HCT116 (cell line): Measurements from ENCODE around the gene LAMA4. TPM values are rescaled to one million over a fixed set of nuclear protein-coding genes. Genes with fewer than 3 reads are reported as not detected.

Experiments
- ATAC-seq: fragments of 200-7000 bp; cut with Tn5 transposase; 2 replicates; pipeline ENCODE4 v1.9.1; 2020; ENCODE audit warnings: mild to moderate bottlenecking, moderate library complexity
- BruUV-seq: library from RNA; stranded (reverse); fragments of 400-500 nt; replicated peaks from 2 replicates; lab custom pipeline; 2021; lab: Mats Ljungman, UMichigan
- CTCF ChIA-PET: fragments of 300-600 bp; sonication (Branson Sonifier 250); formaldehyde crosslinking; loops from one replicate; lab custom pipeline; 2021; ENCODE audit warnings: antibody characterized with exemption; lab: Charles Lee
- POLR2A ChIA-PET: fragments of 300-600, 350-600 bp; sonication (Branson Sonifier 250); formaldehyde crosslinking; loops from one replicate; lab custom pipeline; 2021; ENCODE audit warnings: antibody characterized with exemption; lab: Charles Lee
- RAD21 ChIA-PET, 2 experiments: fragments of 300-600 bp; sonication (Branson Sonifier 250); formaldehyde crosslinking; loops; one replicate each; lab custom pipeline; 2023; ENCODE audit warnings: low total read pairs in 2 of 2; ENCODE audit not compliant: uncharacterized antibody in 2 of 2, unreplicated experiment in 2 of 2, low non-redundant PET in 1 of 2; lab: Charles Lee
- DNase-seq: peaks from one replicate; pipeline ENCODE4 v3.0.0-alpha.2; 2010; ENCODE audit warnings: low read depth, low spot score
- H2AFZ ChIP-seq: fragments of 200-600 bp; shearing (Covaris generic), sonication (generic); 2 replicates; pipeline ENCODE4 v1.6.1; 2017; ENCODE audit warnings: low read depth, mixed run types, mixed read lengths, antibody characterized with exemption, low read length; ENCODE audit not compliant: poor library complexity, severe bottlenecking
- H3K27ac ChIP-seq: 2 replicates; pipeline ENCODE4 v1.5.1; 2012; ENCODE audit warnings: low read depth, low read length
- H3K27me3 ChIP-seq: fragments of 200-600 bp; sonication (generic); 2 replicates; pipeline ENCODE4 v1.6.1; 2016; ENCODE audit warnings: mixed run types, low read length, mixed read lengths; ENCODE audit not compliant: insufficient read depth
- H3K36me3 ChIP-seq, 2 experiments: fragments of 200-500 bp in 1 of 2; fragments of 200-600 bp in 1 of 2; sonication (Bioruptor generic) in 1 of 2; sonication (generic) in 1 of 2; 2 replicates each; pipeline versions ENCODE4 v1.5.1 to v1.6.1; 2014 to 2016; ENCODE audit warnings: low read length in 2 of 2, inconsistent platforms in 1 of 2, mixed read lengths in 1 of 2, mixed run types in 1 of 2; ENCODE audit not compliant: insufficient read depth in 2 of 2, control insufficient read depth in 1 of 2
- H3K4me1 ChIP-seq, 2 experiments: fragments of 200-600 bp in 1 of 2; sonication (generic) in 1 of 2; 2 replicates each; pipeline versions ENCODE4 v1.5.1 to v1.6.1; 2012 to 2017; ENCODE audit warnings: low read length in 2 of 2, inconsistent platforms in 1 of 2, mild to moderate bottlenecking in 1 of 2, mixed read lengths in 1 of 2, mixed run types in 1 of 2, moderate library complexity in 1 of 2; ENCODE audit not compliant: insufficient read depth in 2 of 2, control insufficient read depth in 1 of 2
- H3K4me2 ChIP-seq: fragments of 200-600 bp; sonication (generic); 2 replicates; pipeline ENCODE4 v1.6.1; 2017; ENCODE audit warnings: mixed run types, low read length, mixed read lengths
- H3K4me3 ChIP-seq, 2 experiments: fragments of 200-600 bp in 1 of 2; sonication (generic) in 1 of 2; replicated peaks in 1 of 2; 2 replicates each; pipeline ENCODE4 v1.5.1; 2011 to 2016; ENCODE audit warnings: low read length in 2 of 2, control low read depth in 1 of 2, low read depth in 1 of 2, mild to moderate bottlenecking in 1 of 2, mixed read lengths in 1 of 2, mixed run types in 1 of 2
- H3K79me2 ChIP-seq: fragments of 200-600 bp; sonication (generic); 2 replicates; pipeline ENCODE4 v1.6.1; 2017; ENCODE audit warnings: mild to moderate bottlenecking, mixed run types, low read length, moderate library complexity, mixed read lengths; ENCODE audit not compliant: insufficient read depth
- H3K9ac ChIP-seq: fragments of 200-600 bp; sonication (generic); 2 replicates; pipeline ENCODE4 v1.6.1; 2016; ENCODE audit warnings: low read length, mixed read lengths
- H3K9me2 ChIP-seq: fragments of 200-600 bp; sonication (generic), shearing (Covaris generic); 2 replicates; pipeline ENCODE4 v1.6.1; 2017; ENCODE audit warnings: mixed run types, mild to moderate bottlenecking, moderate library complexity; ENCODE audit not compliant: insufficient read depth
- H3K9me3 ChIP-seq, 2 experiments: fragments of 200-500 bp in 1 of 2; fragments of 200-600 bp in 1 of 2; sonication (Bioruptor generic) in 1 of 2; sonication (generic) in 1 of 2; 2 replicates each; pipeline ENCODE4 v1.6.1; 2014 to 2017; ENCODE audit warnings: low read length in 2 of 2, mixed read lengths in 2 of 2, inconsistent platforms in 1 of 2, low read depth in 1 of 2, mild to moderate bottlenecking in 1 of 2, mixed run types in 1 of 2, moderate library complexity in 1 of 2; ENCODE audit not compliant: control insufficient read depth in 1 of 2, insufficient read depth in 1 of 2
- H4K20me1 ChIP-seq: fragments of 200-600 bp; sonication (generic), shearing (Covaris generic); 2 replicates; pipeline ENCODE4 v1.6.1; 2017; ENCODE audit warnings: mixed run types, mild to moderate bottlenecking, moderate library complexity; ENCODE audit not compliant: insufficient read depth
- FOSL1 ChIP-seq: IDR thresholded peaks from 2 replicates; pipeline ENCODE4 v1.6.1; 2012; ENCODE audit warnings: low read depth
- JUND ChIP-seq: IDR thresholded peaks from 2 replicates; pipeline ENCODE4 v1.6.1; 2012
- MAX ChIP-seq: IDR thresholded peaks from 2 replicates; pipeline ENCODE4 v1.6.1; 2012
- intact Hi-C: fragments of 100-400 bp; cut with micrococcal nuclease; formaldehyde crosslinking; loops from 2 replicates; pipeline ENCODE4 v1.10.0; 2022
- total RNA-seq: library from RNA; stranded (reverse); gene quantifications from one replicate; pipeline ENCODE4 v1.2.1, GENCODE V29; 2021; ENCODE audit not compliant: unreplicated experiment

LAMA4 gene
- total RNA-seq, 1 experiment from 2014 or later, result 2.2 TPM

- ChIA-PET POLR2A (no interaction called here), CTCF (interaction anchor here (0.8 kb wide), 1 partner anchor 9 kb away, joined by 6 read pairs; no protein-coding TSS in a partner anchor), RAD21 (no interaction called here)
- no peak overlapping the region for H2AFZ ChIP-seq
- intact Hi-C loops, result no loop called here
- H3K4me1 ChIP-seq, result no peaks in the 10 kb centered on the region
- no peak for ATAC-seq
- H3K4me3 ChIP-seq, result no peak overlapping the region
- no TSS peak for BruUV-seq
- no peaks in the 10 kb centered on the region for H4K20me1 ChIP-seq
- DNase-seq, result no peak
- no peaks in the 10 kb centered on the region for H3K36me3 ChIP-seq
- no peaks in the 10 kb centered on the region for H3K79me2 ChIP-seq
- TF ChIP-seq MAX (no peak), FOSL1 (peak; percentile 38; the same call in 1 of the 2 replicates)
- H3K9me2 ChIP-seq, result no peaks in the 10 kb centered on the region
- no peaks in the 10 kb centered on the region for H3K27me3 ChIP-seq
- H3K9ac ChIP-seq, result no peak overlapping the region
- H3K27ac ChIP-seq, result no peak overlapping the region
- H3K4me2 ChIP-seq, result no peak overlapping the region
- no peaks in the 10 kb centered on the region for H3K9me3 ChIP-seq
Observed at GRCh38 chr6:112153926-112154607, 100.3 kb downstream of the LAMA4 start.

- no peaks in the 10 kb centered on the region for H3K27me3 ChIP-seq
- H3K9me2 ChIP-seq, result no peaks in the 10 kb centered on the region
- peak overlapping the region; percentile 85 for H2AFZ ChIP-seq
- H3K27ac ChIP-seq, result no peak overlapping the region
- DNase-seq (no peak), ATAC-seq (0 out of 2 replicates have a peak, but pooled peaks have one; percentile 50)
- TF ChIP-seq JUND, result no peak
- H3K4me2 ChIP-seq, result no peak overlapping the region
- RAD21 ChIA-PET, result no interaction called here
- BruUV-seq, result no TSS peak
- no peaks in the 10 kb centered on the region for H3K79me2 ChIP-seq
- POLR2A ChIA-PET, result no interaction called here
- no peaks in the 10 kb centered on the region for H3K4me1 ChIP-seq
- no peaks in the 10 kb centered on the region for H3K36me3 ChIP-seq
- no peak overlapping the region for H3K4me3 ChIP-seq
- H3K9ac ChIP-seq, result no peak overlapping the region
- no peaks in the 10 kb centered on the region for H3K9me3 ChIP-seq
- H4K20me1 ChIP-seq, result no peaks in the 10 kb centered on the region
- CTCF ChIA-PET, result no interaction called here
- intact Hi-C loops, result no loop called here
Observed at GRCh38 chr6:112150363-112150762, 104.0 kb downstream of the LAMA4 start.
